GM12892 (cell line): ENCODE data around the gene METTL26.
"Not testable (repeated sequence)": the region's sequence is repeated elsewhere in the genome, so short reads cannot be mapped to it uniquely, and the experiment has no call there.

ENCODE experiments used
- DNase-seq: peaks from one replicate; pipeline ENCODE4 v3.0.0; 2011; ENCODE audit not compliant: insufficient read length
- FAIRE-seq: peaks from 2 replicates; lab custom pipeline; 2011; peaks lifted over from hg19 to GRCh38; lab: Jason Lieb, UNC
- POLR2A ChIP-seq: IDR thresholded peaks from 2 replicates; pipeline ENCODE4 v1.6.1; 2011; ENCODE audit warnings: low read depth, low read length, control low read depth
- POLR2AphosphoS5 ChIP-seq: IDR thresholded peaks from 2 replicates; pipeline ENCODE4 v1.6.1; 2011; ENCODE audit warnings: low read depth, low read length, control low read depth
- TAF1 ChIP-seq: IDR thresholded peaks from 2 replicates; pipeline ENCODE4 v1.6.1; 2011; ENCODE audit warnings: low read depth, mild to moderate bottlenecking, control low read depth, low read length, borderline replicate concordance

METTL26 gene

DNA sequence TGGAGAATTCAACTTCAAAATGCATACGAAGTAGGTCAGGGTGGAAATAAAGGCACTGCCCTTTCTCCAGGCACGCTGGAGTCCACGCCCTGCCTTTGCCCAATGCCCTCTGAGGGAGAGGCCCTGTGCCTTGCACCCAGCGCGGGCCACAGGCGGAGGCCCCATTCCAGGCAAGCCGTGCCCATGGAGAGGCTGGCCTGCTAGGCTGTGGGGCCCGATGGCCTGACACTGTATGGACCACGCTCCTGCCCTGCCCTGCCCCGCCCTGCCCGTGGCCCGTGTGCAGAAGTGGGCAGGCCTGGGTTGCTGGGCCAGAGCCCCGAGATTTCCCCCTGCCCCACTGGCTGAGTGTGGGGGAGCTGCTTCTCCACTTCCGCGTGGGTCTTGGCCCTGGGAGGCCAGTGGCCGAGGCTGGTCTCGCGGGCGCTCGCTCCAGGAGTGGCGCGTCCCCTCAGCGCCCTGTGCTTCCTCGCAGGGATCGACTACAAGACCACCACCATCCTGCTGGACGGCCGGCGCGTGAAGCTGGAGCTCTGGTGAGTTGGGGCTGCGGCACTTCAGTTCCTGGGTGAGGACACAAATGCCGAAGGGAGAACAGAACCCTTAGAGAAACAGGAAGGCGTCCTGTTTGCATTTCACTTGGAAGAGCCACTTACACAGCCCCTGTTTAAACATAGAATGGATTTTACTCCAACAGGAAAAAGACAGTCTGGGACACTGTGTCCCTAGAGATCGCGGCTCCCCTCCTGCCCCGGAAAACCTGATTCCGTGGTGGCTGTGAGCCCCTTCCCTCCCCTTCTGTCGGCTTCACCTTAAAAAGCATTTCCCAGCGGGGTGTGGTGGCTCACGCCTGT is 19.1 kb downstream of the METTL26 start:
- no peak for FAIRE-seq
- DNase-seq: no peak
- TF ChIP-seq POLR2AphosphoS5 (no peak), TAF1 (no peak), POLR2A (no peak)

DNA sequence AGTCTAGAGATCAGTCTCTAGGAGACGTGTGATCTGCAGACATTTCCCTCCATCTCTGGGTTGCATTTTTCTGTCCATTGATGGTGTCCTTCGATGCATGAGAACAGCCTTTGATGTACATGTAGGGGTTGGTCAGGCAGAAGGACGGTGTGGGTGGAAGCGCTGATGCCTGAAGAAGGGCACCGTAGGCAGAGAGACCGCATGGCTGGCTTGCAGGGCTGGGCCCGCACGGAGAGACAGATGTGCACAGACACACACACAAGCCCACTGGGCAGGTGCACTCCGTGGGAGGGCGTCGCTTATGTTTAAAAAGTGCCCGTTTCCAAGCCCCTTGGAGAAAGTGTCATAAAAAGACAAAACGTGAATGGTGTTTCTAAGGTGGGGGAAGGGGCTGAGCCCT is 21.0 kb downstream of the METTL26 start:
- FAIRE-seq (peak; percentile 65), DNase-seq (no peak)
- TF ChIP-seq TAF1 (no peak), POLR2A (no peak), POLR2AphosphoS5 (no peak)

DNA sequence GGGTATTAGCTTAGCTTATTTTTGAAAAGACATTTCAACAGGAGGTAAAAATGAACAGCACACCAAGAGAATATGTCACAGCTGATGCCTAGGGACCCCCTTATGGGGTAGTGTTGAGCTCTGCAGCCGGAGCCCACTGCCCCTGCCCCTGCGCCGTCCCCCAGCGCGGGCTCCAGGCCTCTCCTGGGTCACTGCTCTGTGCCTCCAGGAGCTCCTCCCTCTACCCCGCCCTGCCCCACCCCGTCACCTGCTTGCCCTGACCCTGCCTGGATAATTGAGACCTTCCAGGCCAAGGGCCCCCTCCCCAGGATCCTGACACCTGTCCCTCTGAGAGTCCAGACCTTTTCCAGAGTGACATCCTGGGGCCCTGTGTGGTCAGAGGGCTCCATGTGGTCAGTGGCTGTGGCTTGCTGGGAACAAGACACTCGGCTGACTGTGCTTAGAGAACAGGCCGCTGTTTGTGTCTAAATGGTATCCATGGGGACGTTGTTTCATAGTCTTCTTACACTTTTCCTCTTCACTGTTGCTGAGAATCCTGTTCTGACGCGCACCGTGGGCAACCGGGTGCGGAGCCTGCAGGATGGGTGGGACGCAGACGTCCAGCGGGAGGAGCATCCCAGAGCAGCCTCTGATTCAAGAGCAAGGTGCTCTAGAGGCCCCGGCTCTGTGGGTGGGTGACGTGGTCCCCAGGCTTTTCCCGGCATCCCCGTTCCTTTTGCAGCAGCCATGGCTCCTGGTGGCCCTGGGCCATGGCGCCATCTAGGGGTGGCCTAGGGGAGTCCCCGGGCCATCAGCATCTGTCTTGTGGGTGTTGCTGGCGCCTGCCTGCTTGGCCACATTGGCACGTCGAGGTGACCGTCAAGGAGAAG is 25.4 kb downstream of the METTL26 start:
- no peak for TF ChIP-seq POLR2A
- no peak for TF ChIP-seq TAF1
- TF ChIP-seq POLR2AphosphoS5: no peak
- FAIRE-seq: no peak
- DNase-seq: no peak

DNA sequence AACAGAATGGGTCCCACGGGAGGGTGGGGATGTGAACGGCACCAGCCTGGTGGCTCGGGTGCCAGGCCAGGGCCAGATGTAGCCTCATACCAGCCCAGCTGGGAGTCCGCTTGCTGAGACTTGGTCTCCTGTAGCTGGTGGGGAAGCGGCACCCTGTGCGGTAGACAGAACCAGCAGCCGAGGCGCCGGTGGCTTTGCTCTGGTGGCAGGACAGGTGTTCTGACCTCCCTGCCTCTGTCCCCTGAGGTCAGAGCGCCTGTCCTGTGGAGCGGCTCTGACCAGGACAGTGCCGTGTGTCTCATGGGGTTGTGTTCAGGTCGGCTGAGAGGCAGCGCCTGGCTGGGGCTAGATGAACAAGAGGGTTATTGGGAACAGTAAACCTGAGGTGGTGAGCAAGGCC is 26.1 kb downstream of the METTL26 start:
- DNase-seq (no peak), FAIRE-seq (no peak)
- TF ChIP-seq TAF1 (no peak), POLR2AphosphoS5 (no peak)

DNA sequence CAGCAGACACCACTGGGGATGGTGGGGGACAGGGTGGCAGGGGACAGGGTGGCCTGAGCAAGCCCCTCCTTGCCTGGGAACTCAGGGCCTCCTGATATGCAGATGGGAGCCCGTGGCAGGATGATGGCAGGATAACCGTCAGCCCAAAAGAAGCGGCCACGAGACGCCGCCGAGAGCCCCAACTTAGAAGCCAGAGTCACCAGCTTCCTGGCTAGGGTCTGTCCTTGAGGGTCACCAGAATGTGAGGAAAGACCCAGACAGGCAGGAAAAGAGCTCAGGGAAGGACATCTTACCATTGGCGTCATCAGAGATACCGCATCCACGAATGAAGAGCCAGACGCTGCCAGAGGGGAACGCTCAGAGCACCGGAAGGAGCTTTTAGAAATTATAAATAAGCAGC is 26.8 kb downstream of the METTL26 start:
- TF ChIP-seq POLR2A (no peak), POLR2AphosphoS5 (no peak), TAF1 (no peak)
- FAIRE-seq: no peak
- DNase-seq: no peak

DNA sequence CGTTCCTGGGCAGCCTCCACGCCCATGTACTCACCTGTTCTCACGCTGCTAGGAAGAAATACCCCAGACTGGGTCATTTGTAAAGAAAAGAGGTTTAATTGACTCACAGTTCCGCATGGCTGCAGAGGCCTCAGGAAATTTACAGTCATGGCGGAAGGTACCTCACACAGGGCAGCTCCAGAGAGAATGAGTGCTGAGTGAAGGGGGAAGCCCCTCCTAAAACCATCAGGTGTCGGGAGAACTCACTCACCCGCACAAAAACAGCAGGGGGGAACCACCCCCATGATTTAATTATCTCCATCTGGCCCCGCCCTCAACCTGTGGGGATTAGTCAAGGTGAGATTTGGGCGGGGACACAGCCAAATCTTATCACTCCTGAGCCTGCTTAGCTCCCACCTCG is 28.1 kb downstream of the METTL26 start:
- DNase-seq (no peak), FAIRE-seq (no peak)
- TF ChIP-seq POLR2A (no peak), TAF1 (no peak)

DNA sequence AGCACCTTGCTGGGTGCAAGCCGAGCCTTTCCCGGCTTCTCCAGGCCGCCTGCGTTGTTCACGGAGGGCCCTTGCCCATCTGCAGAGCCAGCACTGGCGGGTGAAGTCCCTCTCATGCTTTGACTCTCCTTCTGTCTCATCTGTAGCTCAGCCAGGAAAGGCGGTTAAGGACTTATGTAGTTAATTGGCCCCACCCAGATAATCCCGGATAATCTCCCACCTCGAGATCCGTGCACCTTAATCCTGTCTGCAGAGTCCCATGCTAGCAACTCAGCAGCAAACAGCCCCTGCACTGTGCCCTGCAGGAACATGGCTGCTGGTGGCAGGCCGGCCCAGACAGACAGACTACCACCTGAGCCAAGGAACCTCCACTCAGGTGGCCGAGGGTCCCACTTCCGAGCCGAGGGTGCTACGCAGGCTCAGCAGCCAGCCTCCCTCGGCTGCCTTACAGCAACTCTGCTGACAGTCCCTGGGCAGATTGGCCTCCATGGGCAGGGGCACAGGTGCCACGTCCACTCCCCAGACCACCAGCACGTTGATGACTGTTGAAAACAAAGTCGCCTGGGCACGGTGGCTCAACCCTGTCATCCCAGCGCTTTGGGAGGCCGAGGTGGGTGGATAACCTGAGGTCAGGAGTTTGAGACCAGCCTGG is 29.3 kb downstream of the METTL26 start:
- FAIRE-seq (no peak), DNase-seq (no peak)
- no peak for TF ChIP-seq TAF1
- no peak for TF ChIP-seq POLR2AphosphoS5
- TF ChIP-seq POLR2A: no peak

DNA sequence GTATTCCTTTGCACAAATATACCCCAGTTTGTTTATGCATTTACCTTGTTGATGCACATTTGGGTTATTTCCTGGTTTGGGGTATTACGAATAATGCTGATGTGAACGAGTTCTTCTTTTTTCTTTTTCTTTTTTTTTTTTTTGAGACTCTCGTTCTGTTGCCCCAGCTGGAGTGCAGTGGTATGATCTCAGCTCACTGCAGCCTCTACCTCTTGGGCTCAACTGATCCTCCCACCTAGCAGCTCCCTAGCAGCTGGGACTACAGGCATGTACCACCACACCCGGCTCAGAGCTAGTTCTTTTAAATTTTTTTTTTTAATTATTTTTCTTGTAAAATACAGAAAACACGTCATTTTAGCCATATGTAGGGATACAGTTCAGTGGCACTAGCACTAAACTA is 32.2 kb downstream of the METTL26 start:
- FAIRE-seq (no peak), DNase-seq (no peak)
- no peak for TF ChIP-seq TAF1
- TF ChIP-seq POLR2A: no peak
- TF ChIP-seq POLR2AphosphoS5: no peak

DNA sequence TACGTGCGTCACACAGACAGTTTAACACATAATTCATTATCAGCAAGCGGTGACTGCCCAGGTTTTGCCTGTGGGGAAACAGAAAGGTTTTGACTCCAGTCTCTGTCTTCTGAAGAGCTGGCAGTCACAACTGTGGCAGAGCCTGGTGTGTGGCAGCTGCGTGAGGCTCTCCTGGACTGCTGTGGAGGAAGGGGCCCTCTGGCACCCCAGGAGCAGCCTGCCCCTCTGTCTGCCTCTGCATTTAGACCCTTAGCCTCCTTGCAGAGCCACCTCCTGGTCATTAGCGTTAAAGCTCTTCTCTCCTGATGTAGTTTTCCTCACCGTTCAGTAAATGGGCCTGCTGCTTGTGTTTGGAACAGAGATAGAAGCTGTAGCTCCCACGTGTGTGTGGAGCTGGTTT is 35.3 kb downstream of the METTL26 start:
- DNase-seq (no peak), FAIRE-seq (no peak)
- TF ChIP-seq TAF1: no peak
- no peak for TF ChIP-seq POLR2A
- TF ChIP-seq POLR2AphosphoS5: no peak

DNA sequence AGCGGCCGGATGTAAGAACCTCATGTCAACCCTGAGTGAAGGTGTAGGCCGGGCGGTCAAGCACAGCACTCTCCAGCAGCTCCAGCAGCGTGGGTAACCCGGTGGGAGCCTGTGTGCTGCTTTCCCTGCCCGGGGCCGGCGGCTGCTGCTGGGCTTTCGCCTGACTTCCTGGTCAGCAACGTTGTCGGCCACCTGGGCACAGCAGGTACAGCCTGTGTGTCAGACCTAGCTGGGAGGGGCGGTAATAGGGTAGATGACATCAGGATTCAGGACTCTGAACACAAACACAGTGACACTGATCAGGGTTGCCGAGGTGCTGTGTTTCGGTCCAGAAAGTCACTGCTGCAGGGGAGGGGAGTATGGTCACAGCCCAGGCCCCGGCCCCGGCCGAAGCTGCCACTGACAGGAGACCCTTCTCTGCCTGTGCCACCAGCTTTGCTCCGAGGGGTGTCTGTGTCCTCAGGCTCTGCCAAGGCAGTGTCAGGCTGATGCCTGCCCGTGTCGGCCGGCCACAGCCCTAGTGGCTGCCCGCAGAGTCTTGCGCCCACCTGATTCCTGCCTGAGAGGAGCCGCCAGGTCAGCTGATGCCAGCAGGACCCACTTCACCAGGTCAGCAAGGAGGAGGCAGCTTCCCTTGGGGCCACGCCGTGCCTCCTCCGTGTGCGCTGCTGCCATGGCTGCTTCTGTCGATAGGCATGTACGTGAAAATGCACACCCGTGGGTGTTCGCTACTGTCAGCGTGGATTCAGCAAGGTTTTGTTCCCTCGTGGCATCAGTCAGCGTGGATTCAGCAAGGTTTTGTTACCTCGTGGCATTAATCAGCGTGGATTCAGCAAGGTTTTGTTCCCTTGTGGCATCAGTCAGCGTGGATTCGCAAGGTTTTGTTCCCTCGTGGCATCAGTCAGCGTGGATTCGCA is 37.0 kb downstream of the METTL26 start:
- DNase-seq: no peak
- no peak for FAIRE-seq
- no peak for TF ChIP-seq TAF1
- no peak for TF ChIP-seq POLR2AphosphoS5
- TF ChIP-seq POLR2A: no peak

DNA sequence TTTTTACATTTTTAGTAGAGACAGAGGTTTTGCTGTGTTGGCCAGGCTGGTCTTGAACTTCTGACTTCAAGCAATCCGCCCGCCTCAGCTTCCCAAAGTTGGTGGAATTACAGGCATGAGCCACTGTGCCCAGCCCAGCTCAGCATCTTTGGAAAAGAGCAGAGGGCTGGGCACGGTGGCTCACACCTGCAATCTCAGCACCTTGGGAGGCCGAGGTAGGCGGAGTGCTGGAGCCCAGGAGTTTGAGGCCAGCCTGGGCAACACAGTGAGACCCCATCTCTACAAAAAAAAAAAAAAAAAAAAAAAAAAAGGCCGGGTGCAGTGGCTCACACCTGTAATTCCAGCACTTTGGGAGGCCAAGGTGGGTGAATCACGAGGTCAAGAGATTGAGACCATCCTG is 38.5 kb downstream of the METTL26 start:
- not testable (repeated sequence) for DNase-seq, FAIRE-seq

DNA sequence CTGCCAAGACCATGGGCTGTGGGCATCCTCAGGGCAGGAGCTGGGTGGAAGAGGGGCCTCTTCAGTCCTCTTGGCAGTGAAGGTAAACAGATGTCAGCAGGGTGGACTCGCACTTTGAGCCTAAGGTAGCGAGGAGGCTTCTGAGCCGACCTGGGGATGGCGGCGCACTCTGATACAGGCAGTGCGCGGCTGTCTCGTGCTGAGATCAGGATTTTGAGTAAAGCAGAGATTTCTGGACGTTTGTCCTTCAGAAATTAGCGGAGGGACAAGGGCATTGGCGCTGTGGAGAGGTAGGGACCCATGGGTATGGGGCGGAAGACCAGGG is 39.4 kb downstream of the METTL26 start:
- FAIRE-seq (no peak), DNase-seq (no peak)
- TF ChIP-seq TAF1 (no peak), POLR2AphosphoS5 (no peak), POLR2A (no peak)
